AG10803 (cell line): Measurements from ENCODE around the gene ATAD5.
"Not testable (repeated sequence)": the region's sequence is repeated elsewhere in the genome, so short reads cannot be mapped to it uniquely, and the experiment has no call there.

Source experiments
- DNase-seq: peaks from one replicate; pipeline ENCODE4 v3.0.0; 2010; ENCODE audit warnings: low read depth
- H3K4me3 ChIP-seq: 2 replicates; pipeline ENCODE4 v1.5.1; 2011; ENCODE audit warnings: mild to moderate bottlenecking, low read length, control low read depth
- CTCF ChIP-seq: conservative IDR thresholded peaks from 2 replicates; pipeline ENCODE4 v1.5.1; 2011; ENCODE audit warnings: mild to moderate bottlenecking, low read length, control low read depth, inconsistent platforms

The ATAD5 gene

GRCh38 chr17:30816165-30816564 is 15.6 kb upstream of the ATAD5 start:
- no peak for TF ChIP-seq CTCF
- H3K4me3 ChIP-seq: no peak overlapping the region
- no peak for DNase-seq

DNA sequence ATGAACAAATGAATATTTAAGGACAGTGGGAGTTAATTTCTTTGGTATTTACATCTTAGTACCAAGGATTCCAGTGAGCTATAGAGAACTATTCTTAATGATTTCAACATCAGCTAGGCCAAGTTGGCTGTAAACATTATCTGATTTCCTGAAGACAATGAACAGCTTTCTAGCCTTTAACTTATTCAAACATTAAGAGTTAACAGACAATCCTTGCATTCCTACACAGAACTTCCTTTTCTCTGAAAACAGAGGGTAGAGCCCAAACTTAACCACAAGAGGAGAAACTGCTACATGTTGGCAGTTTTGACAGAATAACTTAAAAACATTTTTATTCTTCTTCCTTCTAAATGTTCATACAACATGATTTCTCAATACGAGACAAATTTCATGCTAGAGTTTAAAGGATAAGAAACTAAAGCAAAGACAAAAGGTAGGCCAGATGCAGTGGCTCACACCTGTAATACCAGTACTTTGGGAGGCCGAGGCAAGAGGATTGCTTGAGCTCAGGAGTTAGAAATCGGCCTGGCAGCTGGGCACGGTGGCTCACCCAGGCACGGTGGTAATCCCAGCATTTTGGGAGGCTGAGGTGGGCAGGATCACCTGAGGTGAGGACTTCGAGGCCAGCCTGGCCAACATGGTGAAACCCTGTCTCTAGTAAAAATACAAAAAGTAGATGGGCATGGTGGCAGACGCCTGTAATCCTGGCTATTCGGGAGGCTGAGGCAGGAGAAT is 11.6 kb upstream of the ATAD5 start:
- DNase-seq: peak; percentile 67
- no peak overlapping the region for H3K4me3 ChIP-seq
- no peak for TF ChIP-seq CTCF

DNA sequence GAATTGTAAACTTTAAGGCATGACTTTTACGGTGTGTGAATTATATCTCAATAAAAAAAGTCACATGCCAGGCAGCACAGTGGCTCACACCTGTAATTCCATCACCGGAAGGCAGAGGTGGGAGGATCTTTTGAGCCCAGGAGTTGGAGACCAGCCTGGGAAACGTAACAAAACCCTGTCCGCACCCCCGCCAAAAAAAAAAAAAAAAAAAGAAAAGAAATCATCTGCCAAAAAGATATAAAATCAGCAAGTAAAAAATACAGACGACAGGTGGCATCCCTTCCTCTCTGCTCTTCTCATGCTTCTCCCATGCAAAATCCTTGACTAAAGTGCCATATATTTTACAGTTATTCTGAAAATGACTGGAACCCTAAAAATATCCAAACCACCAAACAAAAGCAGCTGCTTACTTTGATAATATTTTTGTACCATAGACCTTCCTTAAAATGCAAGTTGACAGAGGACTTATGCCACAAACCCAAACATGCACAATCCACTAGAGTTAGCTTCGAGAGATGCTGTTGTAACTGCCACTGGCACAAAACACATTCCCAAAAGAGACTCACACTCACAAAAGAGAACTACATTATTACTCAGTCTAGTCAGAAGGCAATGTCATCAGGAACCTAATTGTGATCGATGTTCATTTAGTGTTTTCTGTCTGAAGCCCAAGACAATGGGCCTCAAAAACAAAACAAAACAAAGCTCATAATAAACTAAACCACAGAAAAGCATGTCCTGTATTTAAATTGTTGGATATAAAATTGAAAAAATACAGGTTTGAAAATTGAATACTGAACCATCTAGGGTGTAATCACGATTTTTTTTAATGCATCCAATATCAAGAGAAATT is 9.7 kb upstream of the ATAD5 start:
- TF ChIP-seq CTCF: no peak
- DNase-seq: peak; percentile 20
- H3K4me3 ChIP-seq: no peak overlapping the region

GRCh38 chr17:30822919-30823318 is 8.8 kb upstream of the ATAD5 start:
- not testable (repeated sequence) for DNase-seq, H3K4me3 ChIP-seq

DNA sequence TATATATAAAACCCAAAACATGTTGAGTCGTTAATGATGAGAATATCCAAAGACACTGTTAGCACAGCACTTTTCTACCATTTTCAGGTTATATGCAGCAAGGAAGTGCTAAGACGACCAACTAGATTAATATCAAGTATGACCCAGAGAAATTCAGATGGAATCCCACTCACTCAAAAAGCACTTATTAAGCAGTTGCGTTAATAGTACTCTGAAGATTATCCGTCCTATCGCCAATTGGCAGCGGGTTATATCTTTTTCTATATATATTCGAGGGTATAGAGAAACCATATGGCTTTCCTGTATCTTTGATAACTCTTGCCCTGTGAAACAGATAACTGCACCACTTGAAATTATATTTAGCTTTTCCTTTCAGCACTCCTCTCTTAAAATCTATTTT is 8.3 kb upstream of the ATAD5 start:
- no peak for TF ChIP-seq CTCF
- H3K4me3 ChIP-seq: peak overlapping the region; percentile 87
- no peak for DNase-seq

GRCh38 chr17:30824002-30824355 is 7.8 kb upstream of the ATAD5 start:
- no peak for DNase-seq
- no peak for TF ChIP-seq CTCF
- H3K4me3 ChIP-seq: peak overlapping the region; percentile 87

DNA sequence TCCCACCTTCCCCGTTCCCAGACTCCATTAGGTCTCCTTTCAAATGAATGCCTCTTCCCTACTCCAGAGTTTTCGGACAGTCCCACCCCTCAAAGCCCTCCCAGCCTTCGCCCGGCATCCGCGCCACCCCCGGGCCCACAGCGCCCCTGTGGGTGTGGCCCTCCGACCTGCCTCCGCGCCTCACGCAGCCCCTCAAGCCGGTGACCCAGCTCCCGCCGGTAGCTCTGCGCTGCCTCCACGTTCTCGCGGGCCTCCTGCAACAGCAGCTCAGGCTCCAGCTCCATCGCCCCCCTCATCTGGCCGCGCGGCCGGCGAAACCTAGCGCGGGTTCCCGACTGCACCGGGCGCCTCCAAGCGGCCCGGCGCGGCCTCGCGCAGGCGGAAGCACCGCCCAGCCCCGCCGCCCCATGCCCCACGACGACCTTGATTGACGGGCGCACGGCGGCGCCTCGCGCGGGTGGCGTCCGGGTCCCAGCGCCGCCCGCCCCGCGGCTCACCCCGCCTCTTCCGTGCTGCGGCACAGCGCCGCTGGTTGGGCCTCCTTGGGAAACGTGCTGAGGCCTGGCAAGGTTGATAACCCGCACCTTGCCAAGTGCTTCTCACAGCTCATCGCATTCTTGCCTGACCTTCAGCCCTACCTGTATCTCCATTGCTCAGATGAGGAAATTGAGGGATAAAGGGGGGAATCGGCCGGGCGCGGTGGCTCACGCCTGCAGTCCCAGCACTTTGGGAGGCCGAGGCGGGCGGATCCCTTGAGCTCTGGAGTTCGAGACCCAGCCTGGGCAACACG is 7.2 kb upstream of the ATAD5 start, which contains the start of gene CRLF3:
Gene CRLF3 (minus strand): TSS at position 337 of the 790 bp plus-strand sequence. CDS start 41 bp downstream, at position 296.
- peak; percentile 88 for DNase-seq
- TF ChIP-seq CTCF: peak; percentile 24; the same call in 1 of the 2 replicates
- peak within 1 kb of the TSS; percentile 87 for H3K4me3 ChIP-seq
